Measurements from ENCODE around the gene LYZL1.

GRCh38 chr10:29345144-29345909 lies 56.5 kb downstream of the LYZL1 start:
- TF ChIP-seq CTCF (IDR thresholded peaks at IDR 0.05) (no peak), POLR2AphosphoS5 (IDR thresholded peaks at IDR 0.05) (no peak), POLR2A (IDR thresholded peaks at IDR 0.05) (no peak), EP300 (IDR thresholded peaks at IDR 0.05) (no peak)
